Choroid plexus epithelial cell (primary cell): ENCODE results near the gene THBS2.
"Not testable (repeated sequence)": the region's sequence is repeated elsewhere in the genome, so short reads cannot be mapped to it uniquely, and the experiment has no call there.

Experiments
- DNase-seq: peaks from one replicate; pipeline ENCODE4 v3.0.0-alpha.2; 2010; ENCODE audit warnings: low read depth
- H3K4me3 ChIP-seq: 2 replicates; pipeline ENCODE4 v1.5.1; 2011; ENCODE audit warnings: low read depth, mild to moderate bottlenecking, control low read depth, low read length, moderate library complexity
- CTCF ChIP-seq: conservative IDR thresholded peaks from 2 replicates; pipeline ENCODE4 v1.5.1; 2011; ENCODE audit warnings: low read depth, mild to moderate bottlenecking, control low read depth, inconsistent platforms, low read length, moderate library complexity

Gene THBS2

GRCh38 chr6:169253337-169254238 lies at the start of gene THBS2:
TSS of gene THBS2 (minus strand) at chr6:169253846. CDS start at chr6:169250784, 3,062 bp downstream.
- no peak for TF ChIP-seq CTCF
- DNase-seq, result peak; percentile 99
- H3K4me3 ChIP-seq, result peak within 1 kb of the TSS; percentile 73

GRCh38 chr6:169302716-169303115 lies 49.1 kb upstream of the THBS2 start:
- no peak for TF ChIP-seq CTCF
- H3K4me3 ChIP-seq, result no peak overlapping the region
- no peak for DNase-seq

GRCh38 chr6:169302255-169302654 lies 48.6 kb upstream of the THBS2 start:
- TF ChIP-seq CTCF, result no peak
- DNase-seq, result no peak
- no peak overlapping the region for H3K4me3 ChIP-seq

DNA sequence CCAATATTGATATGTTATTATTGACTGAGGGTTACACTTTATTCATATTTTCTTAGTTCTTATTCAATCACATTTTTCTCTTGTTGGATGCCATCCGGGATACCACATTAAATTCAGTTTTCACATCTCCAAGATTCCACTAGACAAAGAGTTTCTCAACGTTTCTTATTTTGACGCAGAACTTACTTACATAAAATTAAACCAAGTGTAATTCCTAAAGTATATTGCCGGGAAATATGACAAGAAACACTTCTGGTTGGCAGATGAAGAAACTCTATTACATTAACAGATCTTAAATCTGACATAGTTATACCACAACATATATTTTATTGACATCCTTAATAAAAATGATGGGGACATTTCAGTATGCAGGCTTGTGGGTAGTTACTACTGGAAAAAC lies 47.3 kb upstream of the THBS2 start:
- H3K4me3 ChIP-seq, result no peak overlapping the region
- TF ChIP-seq CTCF, result no peak
- no peak for DNase-seq

DNA sequence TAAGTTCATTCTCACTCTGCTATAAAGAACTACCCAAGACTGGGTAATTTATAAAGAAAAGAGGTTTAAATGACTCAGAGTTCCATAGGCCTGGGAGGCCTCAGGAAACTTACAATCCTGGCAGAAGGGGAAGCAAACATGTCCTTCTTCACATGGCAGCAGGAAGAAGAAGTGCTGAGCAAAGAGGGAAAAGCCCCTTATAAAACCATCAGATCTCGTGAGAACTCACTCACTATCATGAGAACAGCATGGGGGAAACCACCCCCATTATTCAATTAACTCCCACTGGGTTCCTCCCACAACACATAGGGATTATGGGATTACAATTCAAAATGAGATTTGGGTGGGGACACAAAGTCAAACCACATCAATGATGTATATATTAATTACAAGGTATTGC lies 45.0 kb upstream of the THBS2 start:
- H3K4me3 ChIP-seq, DNase-seq: not testable (repeated sequence)

GRCh38 chr6:169296622-169297021 lies 43.0 kb upstream of the THBS2 start:
- DNase-seq, result no peak
- TF ChIP-seq CTCF, result no peak
- no peak overlapping the region for H3K4me3 ChIP-seq

- no peak for TF ChIP-seq CTCF
- DNase-seq, result peak; percentile 59
These were observed 42.5 kb upstream of the THBS2 start for GRCh38 chr6:169296170-169296569.

More at GRCh38 chr6:169296170-169296569, 42.5 kb upstream of the THBS2 start:
- no peak overlapping the region for H3K4me3 ChIP-seq
